ENCODE results near the gene EPN1. TPM values are rescaled to one million over a fixed set of nuclear protein-coding genes. Genes with fewer than 3 reads are reported as not detected.

The EPN1 gene
- total and polyA plus RNA-seq, 2 of the 13 experiments (the other 11 are each of a cell fraction or from before 2014, with no cell fraction given): 28.9 to 31.7 TPM

DNA sequence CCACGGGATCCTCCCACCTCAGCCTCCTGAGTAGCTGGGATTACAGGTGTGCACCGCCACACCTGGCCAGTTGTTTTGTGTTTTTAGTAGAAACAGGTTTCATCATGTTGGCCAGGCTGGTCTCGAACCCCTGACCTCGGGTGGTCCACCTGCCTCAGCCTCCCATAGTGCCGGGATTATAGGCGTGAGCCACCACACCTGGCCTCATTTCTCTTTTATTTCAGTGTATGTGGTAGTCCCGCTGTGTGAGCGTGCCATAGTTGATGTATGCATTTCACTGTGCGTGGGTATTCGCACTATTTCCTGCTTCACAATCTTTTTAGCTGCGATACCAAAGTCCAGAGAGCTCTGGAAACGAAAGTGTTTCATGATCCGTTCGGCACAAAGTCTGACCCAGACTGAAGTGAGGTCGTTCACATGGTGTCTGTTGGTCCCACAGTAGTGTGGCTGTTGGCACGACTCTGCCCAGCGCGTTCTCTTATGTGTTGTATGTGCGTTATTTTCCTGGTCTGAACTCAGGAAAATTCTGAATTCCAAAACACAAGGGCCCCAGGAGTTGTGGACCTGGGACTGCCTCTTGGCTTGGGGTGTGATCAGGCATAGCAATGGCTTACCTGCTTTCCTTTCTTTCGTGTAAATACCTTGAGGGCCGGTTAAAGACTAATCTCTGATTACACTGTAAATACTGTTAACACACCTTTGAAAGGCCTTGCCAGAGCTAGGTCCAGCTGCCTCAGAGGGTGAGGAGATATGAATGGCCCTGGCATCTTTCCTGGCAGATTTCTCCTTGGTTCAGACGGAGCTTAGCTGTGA lies 8.6 kb downstream of the EPN1 start (continued):
- TF ChIP-seq AKNA (CRISPR knock-in tag; IDR thresholded peaks at IDR 0.05; ENCODE audit: borderline replicate concordance) (no peak), ARNTL (CRISPR knock-in tag; IDR thresholded peaks at IDR 0.05) (peak; percentile 51; the same call in 1 of the 2 replicates), ATF7-NPFF (CRISPR knock-in tag; IDR thresholded peaks at IDR 0.05; ENCODE audit: low read depth) (0 out of 2 replicates have a peak, but pooled peaks have one; percentile 41), POLR2A (IDR thresholded peaks at IDR 0.05; ENCODE audit: insufficient read depth in 1 of 2, low read depth in 2 of 2, low read length in 2 of 2) (peak; percentile 66 to 85), RBM39 (IDR thresholded peaks at IDR 0.05; ENCODE audit: low read depth, low read length, poor library complexity, severe bottlenecking) (no peak), ZNF749 (CRISPR knock-in tag; IDR thresholded peaks at IDR 0.05; ENCODE audit: borderline replicate concordance) (no peak), SP5 (CRISPR knock-in tag; IDR thresholded peaks at IDR 0.05; ENCODE audit: borderline replicate concordance, low read depth) (no peak), MXI1 (IDR thresholded peaks at IDR 0.05; ENCODE audit: borderline replicate concordance, low read depth, low read length) (peak; percentile 81; the same call in 2 of the 3 replicates), GLI4 (CRISPR knock-in tag; IDR thresholded peaks at IDR 0.05; ENCODE audit: borderline replicate concordance) (no peak), ZNF331 (CRISPR knock-in tag; IDR thresholded peaks at IDR 0.05) (peak; percentile 23; the same call in 1 of the 2 replicates), HDAC2 (CRISPR knock-in tag; IDR thresholded peaks at IDR 0.05) (peak; percentile 73)
- TF ChIP-seq, protein P1, sequence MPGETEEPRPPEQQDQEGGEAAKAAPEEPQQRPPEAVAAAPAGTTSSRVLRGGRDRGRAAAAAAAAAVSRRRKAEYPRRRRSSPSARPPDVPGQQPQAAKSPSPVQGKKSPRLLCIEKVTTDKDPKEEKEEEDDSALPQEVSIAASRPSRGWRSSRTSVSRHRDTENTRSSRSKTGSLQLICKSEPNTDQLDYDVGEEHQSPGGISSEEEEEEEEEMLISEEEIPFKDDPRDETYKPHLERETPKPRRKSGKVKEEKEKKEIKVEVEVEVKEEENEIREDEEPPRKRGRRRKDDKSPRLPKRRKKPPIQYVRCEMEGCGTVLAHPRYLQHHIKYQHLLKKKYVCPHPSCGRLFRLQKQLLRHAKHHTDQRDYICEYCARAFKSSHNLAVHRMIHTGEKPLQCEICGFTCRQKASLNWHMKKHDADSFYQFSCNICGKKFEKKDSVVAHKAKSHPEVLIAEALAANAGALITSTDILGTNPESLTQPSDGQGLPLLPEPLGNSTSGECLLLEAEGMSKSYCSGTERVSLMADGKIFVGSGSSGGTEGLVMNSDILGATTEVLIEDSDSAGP (CRISPR knock-in tag; IDR thresholded peaks at IDR 0.05; ENCODE audit: borderline replicate concordance): peak; percentile 48
- TF ChIP-seq, protein P2, sequence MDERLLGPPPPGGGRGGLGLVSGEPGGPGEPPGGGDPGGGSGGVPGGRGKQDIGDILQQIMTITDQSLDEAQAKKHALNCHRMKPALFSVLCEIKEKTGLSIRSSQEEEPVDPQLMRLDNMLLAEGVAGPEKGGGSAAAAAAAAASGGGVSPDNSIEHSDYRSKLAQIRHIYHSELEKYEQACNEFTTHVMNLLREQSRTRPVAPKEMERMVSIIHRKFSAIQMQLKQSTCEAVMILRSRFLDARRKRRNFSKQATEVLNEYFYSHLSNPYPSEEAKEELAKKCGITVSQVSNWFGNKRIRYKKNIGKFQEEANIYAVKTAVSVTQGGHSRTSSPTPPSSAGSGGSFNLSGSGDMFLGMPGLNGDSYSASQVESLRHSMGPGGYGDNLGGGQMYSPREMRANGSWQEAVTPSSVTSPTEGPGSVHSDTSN (CRISPR knock-in tag; IDR thresholded peaks at IDR 0.05): no peak
- TF ChIP-seq, protein P3, sequence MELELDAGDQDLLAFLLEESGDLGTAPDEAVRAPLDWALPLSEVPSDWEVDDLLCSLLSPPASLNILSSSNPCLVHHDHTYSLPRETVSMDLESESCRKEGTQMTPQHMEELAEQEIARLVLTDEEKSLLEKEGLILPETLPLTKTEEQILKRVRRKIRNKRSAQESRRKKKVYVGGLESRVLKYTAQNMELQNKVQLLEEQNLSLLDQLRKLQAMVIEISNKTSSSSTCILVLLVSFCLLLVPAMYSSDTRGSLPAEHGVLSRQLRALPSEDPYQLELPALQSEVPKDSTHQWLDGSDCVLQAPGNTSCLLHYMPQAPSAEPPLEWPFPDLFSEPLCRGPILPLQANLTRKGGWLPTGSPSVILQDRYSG (CRISPR knock-in tag; IDR thresholded peaks at IDR 0.05): no peak
- TF ChIP-seq, protein P4, sequence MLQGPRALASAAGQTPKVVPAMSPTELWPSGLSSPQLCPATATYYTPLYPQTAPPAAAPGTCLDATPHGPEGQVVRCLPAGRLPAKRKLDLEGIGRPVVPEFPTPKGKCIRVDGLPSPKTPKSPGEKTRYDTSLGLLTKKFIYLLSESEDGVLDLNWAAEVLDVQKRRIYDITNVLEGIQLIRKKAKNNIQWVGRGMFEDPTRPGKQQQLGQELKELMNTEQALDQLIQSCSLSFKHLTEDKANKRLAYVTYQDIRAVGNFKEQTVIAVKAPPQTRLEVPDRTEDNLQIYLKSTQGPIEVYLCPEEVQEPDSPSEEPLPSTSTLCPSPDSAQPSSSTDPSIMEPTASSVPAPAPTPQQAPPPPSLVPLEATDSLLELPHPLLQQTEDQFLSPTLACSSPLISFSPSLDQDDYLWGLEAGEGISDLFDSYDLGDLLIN (CRISPR knock-in tag; IDR thresholded peaks at IDR 0.05; ENCODE audit: borderline replicate concordance): peak; percentile 78; the same call in 1 of the 2 replicates
